ENCODE data around the gene KCNJ16.
"Not testable (repeated sequence)": the region's sequence is repeated elsewhere in the genome, so short reads cannot be mapped to it uniquely, and the experiment has no call there.

Gene KCNJ16

GRCh38 chr17:70074956-70075355 is at the start of gene KCNJ16:
KCNJ16 (plus strand) TSS chr17:70075225; CDS start chr17:70132088, 56,863 bp downstream.
- DNase-seq (ENCODE audit: low read depth), result no peak

GRCh38 chr17:70028397-70028796 is 46.6 kb upstream of the KCNJ16 start:
- DNase-seq (ENCODE audit: low read depth), result no peak

GRCh38 chr17:70028978-70029767 is 45.9 kb upstream of the KCNJ16 start:
- no peak for DNase-seq (ENCODE audit: low read depth)

GRCh38 chr17:70030371-70030770 is 44.7 kb upstream of the KCNJ16 start:
- DNase-seq (ENCODE audit: low read depth), result no peak

GRCh38 chr17:70031341-70031740 is 43.7 kb upstream of the KCNJ16 start:
- DNase-seq (ENCODE audit: low read depth), result no peak

- no peak for DNase-seq (ENCODE audit: low read depth)
Measured at GRCh38 chr17:70033165-70033564, 41.9 kb upstream of the KCNJ16 start.

GRCh38 chr17:70034158-70034557 is 40.9 kb upstream of the KCNJ16 start:
- no peak for DNase-seq (ENCODE audit: low read depth)

- no peak for DNase-seq (ENCODE audit: low read depth)
Measured at GRCh38 chr17:70037498-70037897, 37.5 kb upstream of the KCNJ16 start.

- no peak for DNase-seq (ENCODE audit: low read depth)
Measured at GRCh38 chr17:70040336-70040735, 34.7 kb upstream of the KCNJ16 start.

- DNase-seq (ENCODE audit: low read depth), result no peak
Measured at GRCh38 chr17:70041061-70041460, 34.0 kb upstream of the KCNJ16 start.

GRCh38 chr17:70041540-70041939 is 33.5 kb upstream of the KCNJ16 start:
- DNase-seq (ENCODE audit: low read depth), result no peak

- DNase-seq (ENCODE audit: low read depth), result not testable (repeated sequence)
Measured at GRCh38 chr17:70045780-70046179, 29.2 kb upstream of the KCNJ16 start.

GRCh38 chr17:70047619-70048419 is 27.2 kb upstream of the KCNJ16 start:
- no peak for DNase-seq (ENCODE audit: low read depth)

- DNase-seq (ENCODE audit: low read depth), result no peak
Measured at GRCh38 chr17:70049801-70050591, 25.0 kb upstream of the KCNJ16 start.

- no peak for DNase-seq (ENCODE audit: low read depth)
Measured at GRCh38 chr17:70050931-70051330, 24.1 kb upstream of the KCNJ16 start.

- DNase-seq (ENCODE audit: low read depth), result no peak
Measured at GRCh38 chr17:70053241-70054234, 21.5 kb upstream of the KCNJ16 start.

GRCh38 chr17:70055000-70055399 is 20.0 kb upstream of the KCNJ16 start:
- no peak for DNase-seq (ENCODE audit: low read depth)

GRCh38 chr17:70059071-70059470 is 16.0 kb upstream of the KCNJ16 start:
- DNase-seq (ENCODE audit: low read depth), result no peak

- DNase-seq (ENCODE audit: low read depth), result no peak
Measured at GRCh38 chr17:70059649-70060048, 15.4 kb upstream of the KCNJ16 start.

- no peak for DNase-seq (ENCODE audit: low read depth)
Measured at GRCh38 chr17:70060415-70060814, 14.6 kb upstream of the KCNJ16 start.

- no peak for DNase-seq (ENCODE audit: low read depth)
Measured at GRCh38 chr17:70067134-70067533, 7.9 kb upstream of the KCNJ16 start.
